Measurements from ENCODE around the gene BNIP3.

GRCh38 chr10:132020456-132020855 lies 38.7 kb upstream of the BNIP3 start:
- TF ChIP-seq CTCF (IDR thresholded peaks at IDR 0.05) (no peak), ZFX (IDR thresholded peaks at IDR 0.05; ENCODE audit: borderline replicate concordance) (no peak)
